ENCODE data around the gene CNIH3. TPM values are rescaled to one million over a fixed set of nuclear protein-coding genes. Genes with fewer than 3 reads are reported as not detected.

The CNIH3 gene
- total RNA-seq, 1 donor, result 1.4 TPM

DNA sequence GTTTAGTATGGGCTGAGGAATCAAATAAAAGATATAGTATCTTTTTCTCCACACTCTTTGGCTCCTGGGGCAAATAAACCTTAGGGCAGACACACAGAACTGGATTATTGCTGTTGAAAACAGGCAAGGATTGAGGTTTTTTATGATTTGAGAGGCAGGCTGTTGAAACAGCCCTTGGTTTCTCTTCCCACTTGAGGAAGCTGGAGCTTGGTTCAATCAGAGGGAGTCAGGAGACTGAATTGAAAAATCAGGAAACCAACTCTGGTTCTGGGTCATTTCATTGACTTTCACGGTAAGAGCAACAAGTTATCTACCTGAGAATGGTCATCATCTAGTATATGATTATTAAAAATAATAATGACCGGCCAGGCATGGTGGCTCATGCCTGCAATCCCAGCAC lies 108.4 kb downstream of the CNIH3 start:
- no peaks in the 10 kb centered on the region for H3K4me1 ChIP-seq (ENCODE audit: insufficient read depth, low read length)
- no peak overlapping the region for H3K4me3 ChIP-seq (ENCODE audit: low read length)
- H3K9me3 ChIP-seq (ENCODE audit: low read depth, low read length), result no peaks in the 10 kb centered on the region
- H3K27me3 ChIP-seq (ENCODE audit: insufficient read depth, low read length), result no peaks in the 10 kb centered on the region

DNA sequence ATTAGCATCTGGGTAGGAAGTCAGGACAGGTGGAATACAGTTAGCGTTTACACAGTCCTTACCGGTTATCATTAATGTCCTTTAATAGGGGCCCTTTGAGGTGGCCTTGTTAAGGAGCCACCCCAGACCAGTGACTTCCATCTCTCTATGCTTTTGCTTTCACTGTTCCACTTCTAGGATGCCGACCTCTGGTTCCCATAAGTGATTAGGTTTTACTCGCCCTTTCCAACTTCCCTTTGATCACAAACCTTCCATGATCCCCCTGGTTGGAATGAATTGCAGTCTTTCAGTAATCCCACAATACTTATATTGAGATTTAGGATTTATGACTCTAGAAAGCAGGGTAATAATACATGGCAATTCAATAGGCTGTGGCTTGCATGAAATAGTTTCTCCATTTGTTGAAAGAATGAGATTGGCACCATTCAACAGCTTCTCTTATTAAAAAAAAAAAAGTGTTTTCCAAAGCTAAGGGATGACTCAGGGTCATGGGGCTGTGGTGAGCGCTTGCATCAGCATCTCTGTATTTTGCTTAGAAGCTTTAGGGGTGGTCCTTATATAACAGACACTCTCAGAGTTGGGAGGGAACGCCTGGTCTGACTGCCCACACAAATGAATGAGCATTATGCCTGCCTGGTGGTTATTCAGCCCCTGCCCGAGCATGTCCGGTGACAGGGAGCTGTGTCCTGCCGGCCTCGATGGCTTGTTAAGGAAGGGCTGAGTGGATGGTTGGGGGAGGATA lies 110.5 kb downstream of the CNIH3 start:
- H3K4me1 ChIP-seq (ENCODE audit: insufficient read depth, low read length), result no peaks in the 10 kb centered on the region
- H3K9me3 ChIP-seq (ENCODE audit: low read depth, low read length), result no peaks in the 10 kb centered on the region
- H3K4me3 ChIP-seq (ENCODE audit: low read length), result no peak overlapping the region
- H3K27me3 ChIP-seq (ENCODE audit: insufficient read depth, low read length), result no peaks in the 10 kb centered on the region

DNA sequence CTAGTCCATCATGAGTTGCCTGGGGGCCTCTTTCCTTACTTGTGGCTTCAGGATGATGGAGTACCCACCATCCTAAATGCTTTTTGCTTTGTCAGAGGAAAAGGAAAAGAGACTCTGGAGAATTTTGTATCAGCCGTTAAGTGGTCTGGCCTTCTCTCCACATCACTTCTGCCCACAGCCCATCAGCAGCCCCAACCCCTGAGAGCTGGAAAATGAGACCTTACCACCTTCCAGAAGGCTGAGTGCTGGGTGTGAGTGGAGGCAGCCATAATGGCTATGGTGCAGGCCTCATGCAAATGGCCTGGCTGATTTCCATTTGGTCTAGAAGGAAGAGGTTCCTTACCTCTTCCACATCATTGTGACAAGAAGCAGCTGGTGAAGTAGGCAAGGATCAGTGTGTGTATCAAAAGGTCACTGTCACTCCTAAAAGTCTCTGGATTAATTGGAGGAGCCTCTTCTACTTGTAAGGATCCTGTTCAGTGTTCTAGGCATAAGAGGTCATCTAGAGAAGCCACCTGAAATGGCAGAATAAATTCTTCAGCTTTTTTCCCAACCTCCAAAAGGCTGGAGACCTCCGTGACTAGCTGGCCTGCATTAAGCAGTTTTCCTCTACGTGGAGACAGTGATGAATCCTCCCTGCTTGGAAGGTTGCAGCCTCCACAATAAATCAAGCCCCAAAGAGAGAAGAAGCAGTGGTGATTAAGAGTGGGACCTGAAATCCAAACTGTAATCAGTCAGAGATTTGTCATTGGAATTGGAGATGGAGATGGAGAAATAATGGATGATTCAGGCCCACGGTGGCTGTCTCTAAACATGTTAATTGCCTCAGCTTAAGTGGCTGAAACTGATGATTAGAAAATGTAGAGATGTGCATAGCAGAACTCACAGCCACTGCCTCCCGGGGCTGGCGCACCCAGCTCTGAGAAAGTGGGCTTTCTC lies 111.5 kb downstream of the CNIH3 start:
- H3K9me3 ChIP-seq (ENCODE audit: low read depth, low read length), result no peaks in the 10 kb centered on the region
- H3K27me3 ChIP-seq (ENCODE audit: insufficient read depth, low read length), result no peaks in the 10 kb centered on the region
- H3K4me1 ChIP-seq (ENCODE audit: insufficient read depth, low read length), result no peaks in the 10 kb centered on the region
- no peak overlapping the region for H3K4me3 ChIP-seq (ENCODE audit: low read length)

DNA sequence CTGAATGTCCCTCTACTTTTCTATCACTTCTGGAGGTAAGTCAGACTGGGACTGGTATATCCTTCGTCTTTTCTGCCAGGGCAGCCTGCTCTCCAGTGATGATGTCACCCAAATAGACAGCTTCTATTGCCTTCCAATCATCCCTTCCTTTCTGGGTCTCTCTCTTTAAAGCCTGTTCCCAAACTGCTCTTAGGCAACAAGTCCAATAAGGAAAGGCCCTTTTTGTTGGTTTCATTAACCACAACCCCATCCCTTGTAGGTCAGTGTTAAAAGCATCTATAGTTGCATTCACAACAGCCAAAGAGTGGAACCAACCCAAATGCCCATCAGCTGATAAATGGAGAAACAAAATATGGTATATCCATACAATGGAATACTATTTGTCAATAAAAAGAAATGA lies 114.4 kb downstream of the CNIH3 start:
- no peaks in the 10 kb centered on the region for H3K9me3 ChIP-seq (ENCODE audit: low read depth, low read length)
- H3K4me1 ChIP-seq (ENCODE audit: insufficient read depth, low read length), result no peaks in the 10 kb centered on the region
- no peak overlapping the region for H3K4me3 ChIP-seq (ENCODE audit: low read length)
- no peaks in the 10 kb centered on the region for H3K27me3 ChIP-seq (ENCODE audit: insufficient read depth, low read length)

DNA sequence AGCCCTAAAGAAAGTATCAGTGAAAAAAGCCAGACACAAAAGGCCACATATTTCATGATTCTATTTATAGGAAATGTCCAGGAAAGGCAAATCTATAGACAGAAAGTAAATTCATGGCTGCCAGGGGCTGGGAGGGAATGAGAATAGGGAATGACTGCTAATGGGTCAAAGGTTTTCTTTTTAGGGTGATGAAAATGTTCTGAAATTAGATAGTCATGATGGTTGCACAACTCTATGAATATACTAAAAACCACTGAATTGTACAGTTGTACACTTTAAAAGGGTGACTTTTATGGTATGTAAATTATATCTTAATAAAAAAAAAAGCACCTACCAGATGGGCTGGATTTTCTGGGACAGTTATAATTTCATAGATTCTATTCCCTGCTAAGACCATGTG lies 114.8 kb downstream of the CNIH3 start:
- Histone ChIP-seq H3K27me3 (ENCODE audit: insufficient read depth, low read length) (no peaks in the 10 kb centered on the region), H3K9me3 (ENCODE audit: low read depth, low read length) (no peaks in the 10 kb centered on the region), H3K4me1 (ENCODE audit: insufficient read depth, low read length) (no peaks in the 10 kb centered on the region), H3K4me3 (ENCODE audit: low read length) (no peak overlapping the region)

DNA sequence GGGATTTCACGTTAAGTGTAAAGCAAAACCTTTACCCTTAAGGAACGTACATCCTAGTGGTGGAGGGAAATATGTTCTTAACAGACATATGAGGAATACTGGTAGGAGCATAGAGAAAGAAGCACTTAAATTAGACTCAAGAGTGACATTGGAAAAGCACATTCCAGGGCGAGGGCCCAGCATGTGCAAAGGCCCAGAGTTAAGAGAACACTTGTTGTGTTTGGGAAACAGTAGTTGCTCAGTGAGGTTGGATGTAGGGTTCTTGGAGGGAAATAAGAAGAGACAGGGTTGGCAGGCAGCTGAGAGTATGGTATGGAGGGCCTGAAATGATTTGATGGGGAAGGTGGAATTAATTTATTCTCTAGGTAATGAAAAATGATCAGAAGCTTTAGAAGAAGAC lies 115.5 kb downstream of the CNIH3 start:
- H3K4me1 ChIP-seq (ENCODE audit: insufficient read depth, low read length), result no peaks in the 10 kb centered on the region
- H3K9me3 ChIP-seq (ENCODE audit: low read depth, low read length), result no peaks in the 10 kb centered on the region
- H3K27me3 ChIP-seq (ENCODE audit: insufficient read depth, low read length), result no peaks in the 10 kb centered on the region
- H3K4me3 ChIP-seq (ENCODE audit: low read length), result no peak overlapping the region

DNA sequence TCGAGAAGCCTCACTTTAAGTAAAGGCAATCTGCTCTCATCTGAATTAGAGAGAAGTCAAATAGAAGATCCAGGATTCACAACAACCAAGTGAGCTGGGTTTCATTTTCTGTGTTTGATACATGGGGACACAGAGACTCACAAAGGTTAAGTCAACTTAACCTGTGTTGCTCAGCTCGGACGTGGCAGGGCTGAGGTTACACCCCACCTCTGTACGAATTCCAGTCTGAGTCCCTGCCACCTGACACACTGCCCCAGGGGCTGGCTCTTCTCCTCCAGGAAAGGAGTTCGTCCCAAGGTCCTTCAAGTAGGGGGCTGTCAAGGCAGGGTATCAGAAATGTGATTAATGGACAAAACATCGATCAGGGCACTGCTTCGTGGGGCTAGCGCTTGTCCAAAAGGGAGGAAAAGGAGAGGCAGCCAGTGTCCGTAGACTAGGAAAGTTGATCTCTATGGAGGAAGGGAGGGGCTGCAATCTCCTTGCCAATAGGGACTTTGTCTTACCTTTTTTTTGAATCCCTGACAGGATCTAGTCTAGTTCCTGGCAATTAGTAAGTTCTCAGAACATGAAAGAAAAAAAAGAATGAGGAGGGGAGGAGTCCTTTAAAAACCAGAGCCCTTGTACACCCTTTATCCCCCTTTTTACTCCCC lies 116.4 kb downstream of the CNIH3 start:
- H3K9me3 ChIP-seq (ENCODE audit: low read depth, low read length), result no peaks in the 10 kb centered on the region
- no peaks in the 10 kb centered on the region for H3K27me3 ChIP-seq (ENCODE audit: insufficient read depth, low read length)
- no peaks in the 10 kb centered on the region for H3K4me1 ChIP-seq (ENCODE audit: insufficient read depth, low read length)
- no peak overlapping the region for H3K4me3 ChIP-seq (ENCODE audit: low read length)

DNA sequence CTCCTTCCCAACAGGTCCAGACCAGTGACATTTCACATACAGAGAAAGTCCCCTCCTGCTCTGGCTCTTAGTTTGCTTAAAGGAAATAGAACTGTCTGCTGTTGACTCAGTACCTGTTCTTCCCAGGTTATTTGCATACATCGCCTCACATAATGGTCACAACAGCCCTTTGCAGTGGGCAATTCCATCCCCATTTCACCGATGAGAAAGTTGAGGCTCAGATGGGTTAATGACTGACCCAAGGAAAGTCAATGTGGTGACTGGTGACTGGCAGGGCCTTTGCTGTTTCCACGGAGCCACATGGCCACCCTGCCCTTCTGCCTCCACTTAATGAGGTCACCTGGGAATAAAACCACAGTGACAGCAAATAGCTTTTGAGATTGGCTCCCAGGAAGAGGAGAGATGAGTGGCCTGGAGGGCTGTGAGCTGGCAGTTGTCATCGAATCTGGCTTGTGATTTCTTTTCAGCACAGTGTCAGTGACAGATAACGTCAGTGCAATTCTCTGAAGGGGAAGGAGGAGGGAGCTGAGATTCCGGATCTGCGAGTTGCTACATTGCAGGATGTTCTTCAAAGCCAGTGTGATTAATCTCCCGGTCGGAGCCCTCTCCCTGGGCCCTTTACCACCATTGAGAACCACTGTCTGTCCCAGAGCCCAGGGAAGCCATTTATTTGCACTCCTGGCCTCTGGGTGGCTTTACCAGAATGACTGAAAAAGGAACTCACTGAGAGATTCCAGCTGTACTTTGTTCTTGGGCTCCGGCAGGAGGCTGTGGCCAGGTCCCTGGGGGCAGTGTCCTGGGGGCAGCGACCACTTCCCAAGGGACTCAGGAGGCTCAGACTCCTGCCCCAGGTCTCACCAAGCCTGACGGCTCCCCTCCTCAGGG lies 117.2 kb downstream of the CNIH3 start:
- Histone ChIP-seq H3K4me1 (ENCODE audit: insufficient read depth, low read length) (no peaks in the 10 kb centered on the region), H3K4me3 (ENCODE audit: low read length) (no peak overlapping the region), H3K9me3 (ENCODE audit: low read depth, low read length) (no peaks in the 10 kb centered on the region), H3K27me3 (ENCODE audit: insufficient read depth, low read length) (no peaks in the 10 kb centered on the region)

DNA sequence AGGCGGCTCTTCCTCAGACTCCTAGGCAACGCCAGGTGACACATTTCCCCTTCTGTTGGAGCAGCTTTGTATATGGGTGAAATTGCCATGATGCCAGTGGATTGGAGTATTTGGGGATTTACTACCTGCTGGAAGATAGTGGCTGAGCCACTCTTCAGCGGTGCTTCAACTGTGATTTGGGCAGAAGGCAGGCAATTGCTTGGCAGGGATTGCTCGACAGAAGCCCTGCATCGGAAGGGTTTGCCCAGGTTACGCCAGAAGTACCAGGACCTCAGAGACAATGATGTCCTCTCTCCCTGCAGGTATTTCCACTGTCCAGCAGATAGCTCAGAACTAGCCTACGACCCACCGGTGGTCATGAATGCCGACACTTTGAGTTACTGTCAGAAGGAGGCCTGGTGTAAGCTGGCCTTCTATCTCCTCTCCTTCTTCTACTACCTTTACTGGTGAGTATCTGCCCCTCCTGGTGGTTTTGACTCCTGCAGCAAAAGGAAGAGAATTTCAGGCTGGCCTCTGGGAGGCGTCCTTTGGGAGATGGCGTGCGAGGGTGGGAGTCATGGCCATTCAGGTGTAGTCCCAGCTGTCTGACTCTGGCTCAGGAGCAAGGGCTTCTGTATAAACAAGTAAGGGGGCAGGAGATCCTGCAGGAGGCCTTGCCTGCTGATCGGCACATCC lies 118.3 kb downstream of the CNIH3 start:
- H3K27me3 ChIP-seq (ENCODE audit: insufficient read depth, low read length), result no peaks in the 10 kb centered on the region
- H3K4me1 ChIP-seq (ENCODE audit: insufficient read depth, low read length), result no peaks in the 10 kb centered on the region
- no peak overlapping the region for H3K4me3 ChIP-seq (ENCODE audit: low read length)
- no peaks in the 10 kb centered on the region for H3K9me3 ChIP-seq (ENCODE audit: low read depth, low read length)

DNA sequence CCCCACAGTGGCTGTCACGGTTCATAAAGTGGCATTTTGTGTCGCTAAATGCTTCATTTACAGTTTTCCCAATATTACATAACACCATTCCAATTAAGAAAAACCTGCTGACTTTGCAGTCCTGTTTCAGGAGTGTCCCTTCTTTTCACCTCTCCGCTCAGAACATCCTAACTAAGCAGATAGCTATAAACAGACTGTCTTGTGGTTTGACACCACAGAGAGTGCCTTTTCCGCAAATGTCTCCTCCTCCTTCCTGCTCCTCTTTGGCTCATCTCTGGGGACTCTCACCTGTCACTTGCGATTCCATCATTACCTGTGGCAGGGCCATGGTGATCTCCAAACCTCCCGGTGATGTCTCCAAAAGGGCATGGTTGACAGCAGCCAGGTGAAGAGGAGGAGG lies 119.0 kb downstream of the CNIH3 start:
- H3K4me3 ChIP-seq (ENCODE audit: low read length), result no peak overlapping the region
- no peaks in the 10 kb centered on the region for H3K27me3 ChIP-seq (ENCODE audit: insufficient read depth, low read length)
- H3K9me3 ChIP-seq (ENCODE audit: low read depth, low read length), result no peaks in the 10 kb centered on the region
- no peaks in the 10 kb centered on the region for H3K4me1 ChIP-seq (ENCODE audit: insufficient read depth, low read length)

DNA sequence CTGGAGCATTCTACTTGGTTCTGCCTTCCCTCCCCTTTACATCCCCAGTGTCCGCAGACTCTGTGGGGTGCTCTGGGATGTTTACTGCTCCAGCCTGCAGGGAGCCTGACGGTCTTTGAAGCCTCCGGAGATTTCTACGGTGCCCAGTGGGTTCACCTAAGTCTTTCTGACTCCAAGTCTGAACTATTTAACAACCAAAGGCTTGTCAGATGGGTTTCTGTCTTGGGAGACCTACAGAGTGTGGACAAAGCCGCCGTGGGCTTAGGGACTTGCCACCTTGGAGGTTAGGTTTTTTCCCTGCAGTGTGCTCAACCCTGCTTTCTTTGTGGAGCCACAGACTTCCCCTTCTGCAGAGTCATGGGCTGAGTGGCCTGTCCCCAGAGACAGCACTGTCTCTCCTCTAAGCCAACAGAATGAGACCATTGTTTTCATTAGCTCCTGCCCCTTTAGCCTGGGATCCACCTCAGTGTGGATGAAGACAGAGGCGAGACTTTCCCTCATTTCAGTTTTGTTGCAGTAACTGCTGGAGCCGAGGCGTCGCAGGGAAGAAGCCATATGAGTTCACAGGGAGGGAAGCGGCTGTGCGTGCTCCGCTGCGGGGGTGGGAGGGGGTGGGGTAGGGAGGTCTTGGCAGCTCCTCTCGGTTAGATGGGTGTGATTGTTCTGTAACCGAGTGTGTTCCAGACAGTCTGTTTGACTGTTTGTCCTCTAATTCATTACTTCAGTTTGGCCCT lies 120.7 kb downstream of the CNIH3 start:
- Histone ChIP-seq H3K9me3 (ENCODE audit: low read depth, low read length) (no peaks in the 10 kb centered on the region), H3K4me1 (ENCODE audit: insufficient read depth, low read length) (no peaks in the 10 kb centered on the region), H3K27me3 (ENCODE audit: insufficient read depth, low read length) (no peaks in the 10 kb centered on the region), H3K4me3 (ENCODE audit: low read length) (no peak overlapping the region)

DNA sequence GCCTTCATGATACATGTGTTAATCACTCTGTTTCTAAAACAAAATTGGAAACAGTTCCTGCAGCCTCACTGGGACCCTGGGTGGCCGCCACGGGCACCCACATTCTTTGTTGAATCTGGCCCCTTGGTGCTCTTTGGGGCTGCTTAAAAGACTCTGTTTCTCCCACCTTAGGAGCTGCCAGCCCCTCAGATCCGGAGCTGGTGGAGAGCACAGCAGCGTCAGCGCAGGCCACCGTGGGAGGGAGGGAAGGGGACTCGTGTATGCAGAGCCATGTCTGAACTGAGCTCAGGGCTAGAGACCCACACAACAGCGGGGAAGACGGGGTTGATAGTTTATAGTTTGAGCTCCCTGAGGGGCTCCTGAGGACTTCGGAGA lies 121.2 kb downstream of the CNIH3 start:
- H3K9me3 ChIP-seq (ENCODE audit: low read depth, low read length), result no peaks in the 10 kb centered on the region
- H3K27me3 ChIP-seq (ENCODE audit: insufficient read depth, low read length), result no peaks in the 10 kb centered on the region
- no peaks in the 10 kb centered on the region for H3K4me1 ChIP-seq (ENCODE audit: insufficient read depth, low read length)
- no peak overlapping the region for H3K4me3 ChIP-seq (ENCODE audit: low read length)

DNA sequence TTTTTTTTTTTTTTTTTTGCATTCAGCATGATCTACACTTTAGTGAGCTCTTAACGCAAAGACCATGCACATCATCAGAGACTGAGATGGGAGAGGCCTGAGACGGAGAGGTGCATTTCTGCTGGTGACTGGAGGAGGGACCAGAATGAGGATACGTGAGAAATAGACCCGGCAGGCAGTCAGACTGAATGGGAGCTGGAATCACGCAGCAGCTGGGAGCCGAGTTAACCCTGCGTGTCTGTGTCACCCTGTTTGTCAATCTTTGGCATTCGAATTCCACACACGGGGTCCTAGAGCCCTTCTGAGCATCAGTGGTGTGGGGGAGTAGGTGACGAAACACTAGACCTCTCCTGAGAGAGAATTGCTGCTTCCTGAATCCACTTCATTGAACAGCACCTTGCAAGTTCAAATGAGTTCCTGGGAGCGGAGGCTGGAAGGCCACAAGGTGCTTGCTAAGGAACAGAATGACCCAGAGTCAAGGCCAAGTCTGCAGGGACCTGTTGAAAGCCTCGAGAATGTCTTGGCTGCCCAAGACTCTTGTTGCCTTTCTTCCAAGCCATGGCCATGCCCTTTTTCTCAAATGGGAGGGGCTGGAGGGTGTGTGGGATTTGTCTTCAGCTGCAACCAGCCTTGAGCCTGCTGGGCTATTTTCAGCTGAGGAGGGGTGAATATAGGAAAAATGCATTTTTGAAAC lies 123.3 kb downstream of the CNIH3 start:
- H3K4me3 ChIP-seq (ENCODE audit: low read length), result no peak overlapping the region
- no peaks in the 10 kb centered on the region for H3K4me1 ChIP-seq (ENCODE audit: insufficient read depth, low read length)
- H3K27me3 ChIP-seq (ENCODE audit: insufficient read depth, low read length), result no peaks in the 10 kb centered on the region
- H3K9me3 ChIP-seq (ENCODE audit: low read depth, low read length), result no peaks in the 10 kb centered on the region

All from mononuclear cell (primary cell).